Measurements from ENCODE around the gene PCNX2.

The PCNX2 gene

GRCh38 chr1:232968965-232969364, 326.6 kb downstream of the PCNX2 start:
- peaks cover 29% of the 10 kb centered on the region for H3K36me3 ChIP-seq (ENCODE audit: low read length)
- H2AFZ ChIP-seq (ENCODE audit: low read depth, low read length, severe bottlenecking), result no peak overlapping the region

GRCh38 chr1:232968391-232968790, 327.1 kb downstream of the PCNX2 start:
- TF ChIP-seq CTCF (IDR thresholded peaks at IDR 0.05; ENCODE audit: insufficient read depth, low read length, poor library complexity, severe bottlenecking) (no peak), EZH2phosphoT487 (conservative IDR thresholded peaks at IDR 0.05; ENCODE audit: low read length) (no peak)
- no peak overlapping the region for H3K27ac ChIP-seq (ENCODE audit: low read depth, low read length)
- H3K4me2 ChIP-seq (ENCODE audit: low read depth, low read length, poor library complexity, severe bottlenecking), result no peak overlapping the region
- no peaks in the 10 kb centered on the region for H3F3A ChIP-seq (ENCODE audit: insufficient read depth)
- H3K9me3 ChIP-seq (ENCODE audit: insufficient read depth, low read length), result peaks cover 7% of the 10 kb centered on the region; the same call in 1 of the 2 replicates
- H3K9me2 ChIP-seq (replicated peaks; ENCODE audit: insufficient read depth, low read length), result no peaks in the 10 kb centered on the region
- H3K36me3 ChIP-seq (ENCODE audit: low read length), result peaks cover 26% of the 10 kb centered on the region
- H4K20me1 ChIP-seq (ENCODE audit: low read depth, low read length), result no peaks in the 10 kb centered on the region
- no peaks in the 10 kb centered on the region for H3K79me2 ChIP-seq (ENCODE audit: insufficient read depth, low read length)
- H3K4me3 ChIP-seq (ENCODE audit: insufficient read depth, low read length, poor library complexity, severe bottlenecking), result no peak overlapping the region
- no peak overlapping the region for H2AFZ ChIP-seq (ENCODE audit: low read depth, low read length, severe bottlenecking)
- H3K27me3 ChIP-seq (ENCODE audit: low read length), result no peaks in the 10 kb centered on the region
- no peak overlapping the region for H3K9ac ChIP-seq (ENCODE audit: low read length)

More at GRCh38 chr1:232968965-232969364, 326.6 kb downstream of the PCNX2 start:
- no peak overlapping the region for H3K9ac ChIP-seq (ENCODE audit: low read length)
- no peak overlapping the region for H3K4me2 ChIP-seq (ENCODE audit: low read depth, low read length, poor library complexity, severe bottlenecking)
- H3K9me3 ChIP-seq (ENCODE audit: insufficient read depth, low read length), result peaks cover 11% of the 10 kb centered on the region; the same call in 1 of the 2 replicates
- no peaks in the 10 kb centered on the region for H3K27me3 ChIP-seq (ENCODE audit: low read length)
- H3K9me2 ChIP-seq (replicated peaks; ENCODE audit: insufficient read depth, low read length), result no peaks in the 10 kb centered on the region
- no peaks in the 10 kb centered on the region for H4K20me1 ChIP-seq (ENCODE audit: low read depth, low read length)
- H3K27ac ChIP-seq (ENCODE audit: low read depth, low read length), result no peak overlapping the region
- H3K79me2 ChIP-seq (ENCODE audit: insufficient read depth, low read length), result no peaks in the 10 kb centered on the region
- no peaks in the 10 kb centered on the region for H3F3A ChIP-seq (ENCODE audit: insufficient read depth)
- no peak for TF ChIP-seq CTCF (IDR thresholded peaks at IDR 0.05; ENCODE audit: insufficient read depth, low read length, poor library complexity, severe bottlenecking)
- no peak for TF ChIP-seq EZH2phosphoT487 (conservative IDR thresholded peaks at IDR 0.05; ENCODE audit: low read length)
- no peak overlapping the region for H3K4me3 ChIP-seq (ENCODE audit: insufficient read depth, low read length, poor library complexity, severe bottlenecking)

- Histone ChIP-seq H3K27me3 (ENCODE audit: low read length) (no peaks in the 10 kb centered on the region), H4K20me1 (ENCODE audit: low read depth, low read length) (no peaks in the 10 kb centered on the region), H3K27ac (ENCODE audit: low read depth, low read length) (no peak overlapping the region), H3F3A (ENCODE audit: insufficient read depth) (no peaks in the 10 kb centered on the region), H3K4me3 (ENCODE audit: insufficient read depth, low read length, poor library complexity, severe bottlenecking) (no peak overlapping the region), H3K36me3 (ENCODE audit: low read length) (peaks cover 9% of the 10 kb centered on the region), H3K9me3 (ENCODE audit: insufficient read depth, low read length) (no peaks in the 10 kb centered on the region), H3K79me2 (ENCODE audit: insufficient read depth, low read length) (no peaks in the 10 kb centered on the region), H2AFZ (ENCODE audit: low read depth, low read length, severe bottlenecking) (no peak overlapping the region), H3K9ac (ENCODE audit: low read length) (no peak overlapping the region), H3K9me2 (replicated peaks; ENCODE audit: insufficient read depth, low read length) (no peaks in the 10 kb centered on the region), H3K4me2 (ENCODE audit: low read depth, low read length, poor library complexity, severe bottlenecking) (no peak overlapping the region)
- TF ChIP-seq EZH2phosphoT487 (conservative IDR thresholded peaks at IDR 0.05; ENCODE audit: low read length) (no peak), CTCF (IDR thresholded peaks at IDR 0.05; ENCODE audit: insufficient read depth, low read length, poor library complexity, severe bottlenecking) (no peak)
Observed at GRCh38 chr1:232966663-232967062, 328.9 kb downstream of the PCNX2 start.
